OCI-LY7 (cell line): ENCODE results near the gene GIMD1.

Source experiments
- CTCF ChIP-seq: fragments of 200-600 bp; sonication (generic); conservative IDR thresholded peaks from 2 replicates; pipeline ENCODE4 v1.5.1; 2014; ENCODE audit warnings: mild to moderate bottlenecking, antibody characterized with exemption, low read length, moderate library complexity, mixed read lengths
- EZH2phosphoT487 ChIP-seq: fragments of 200-600 bp; sonication (generic); IDR thresholded peaks from 2 replicates; pipeline ENCODE4 v1.6.1; 2018; ENCODE audit warnings: low read depth, borderline replicate concordance, mild to moderate bottlenecking, mixed run types, antibody characterized with exemption, low read length, moderate library complexity, mixed read lengths

- TF ChIP-seq CTCF (no peak), EZH2phosphoT487 (no peak)
These were observed 53.1 kb downstream of the GIMD1 start for GRCh38 chr4:106315476-106315967.
